ENCODE data around the gene WDR41. TPM values are rescaled to one million over a fixed set of nuclear protein-coding genes. Genes with fewer than 3 reads are reported as not detected.

Gene WDR41
- total and polyA plus RNA-seq, 9 of the 15 experiments (the other 6 are each of a cell fraction or from before 2014, with no cell fraction given) = 33.6 to 67.2 (median 55.5) TPM

- ATAC-seq (no peak), DNase-seq (ENCODE audit: extremely low read depth in 1 of 4, low spot score in 3 of 4) (no peak), FAIRE-seq (no peak)
- no peaks in the 10 kb centered on the region for H3K9me1 ChIP-seq (ENCODE audit: control insufficient read depth, insufficient read depth, low read length)
- CTCF ChIA-PET (ENCODE audit: low intra/inter-chr PET ratio) = no interaction called here
- in situ Hi-C loops (cut with MboI) = no loop called here
- intact Hi-C loops (cut with micrococcal nuclease) = no loop called here
- POLR2A ChIA-PET = interaction anchor here (0.6 to 0.9 kb wide), 2 partner anchors 11 to 16 kb away, joined by 3 read pairs; no protein-coding TSS in a partner anchor
- no peak overlapping the region for H3K27ac ChIP-seq (ENCODE audit: extremely low read depth, low read depth, low read length)
- no peak overlapping the region for H3K9ac ChIP-seq (ENCODE audit: insufficient read depth in 1 of 2, low read depth in 2 of 2, low read length in 2 of 2)
- H2AFZ ChIP-seq (ENCODE audit: low read depth, low read length) = no peak overlapping the region
- peaks cover 32% of the 10 kb centered on the region for H3K36me3 ChIP-seq (ENCODE audit: control insufficient read depth, insufficient read depth, low read length)
- 11% methylated on average over 1 of the region's 1 CpG for WGBS (ENCODE audit: insufficient coverage, low coverage, missing lambda C conversion rate)
- no peaks in the 10 kb centered on the region for H3K27me3 ChIP-seq (ENCODE audit: control insufficient read depth in 2 of 2, insufficient read depth in 2 of 2, low read length in 2 of 2)
- H3K4me3 ChIP-seq = no peak overlapping the region
- H3K9me3 ChIP-seq (replicated peaks; ENCODE audit: control insufficient read depth, insufficient read depth, low read depth, low read length) = no peaks in the 10 kb centered on the region
- H3K4me1 ChIP-seq (replicated peaks in 1 of 2; ENCODE audit: control insufficient read depth in 2 of 2, insufficient read depth in 2 of 2, low read length in 2 of 2) = peaks cover 9 to 17% of the 10 kb centered on the region in 2 experiments
- no peaks in the 10 kb centered on the region for H4K20me1 ChIP-seq (replicated peaks; ENCODE audit: control insufficient read depth, insufficient read depth, low read length)
- BruUV-seq (replicated peaks) = no TSS peak
- no peak for TF ChIP-seq ZC3H8 (IDR thresholded peaks at IDR 0.05)
- TF ChIP-seq, protein P1, sequence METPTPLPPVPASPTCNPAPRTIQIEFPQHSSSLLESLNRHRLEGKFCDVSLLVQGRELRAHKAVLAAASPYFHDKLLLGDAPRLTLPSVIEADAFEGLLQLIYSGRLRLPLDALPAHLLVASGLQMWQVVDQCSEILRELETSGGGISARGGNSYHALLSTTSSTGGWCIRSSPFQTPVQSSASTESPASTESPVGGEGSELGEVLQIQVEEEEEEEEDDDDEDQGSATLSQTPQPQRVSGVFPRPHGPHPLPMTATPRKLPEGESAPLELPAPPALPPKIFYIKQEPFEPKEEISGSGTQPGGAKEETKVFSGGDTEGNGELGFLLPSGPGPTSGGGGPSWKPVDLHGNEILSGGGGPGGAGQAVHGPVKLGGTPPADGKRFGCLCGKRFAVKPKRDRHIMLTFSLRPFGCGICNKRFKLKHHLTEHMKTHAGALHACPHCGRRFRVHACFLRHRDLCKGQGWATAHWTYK (CRISPR knock-in tag; IDR thresholded peaks at IDR 0.05) = 0 out of 2 replicates have a peak, but pooled peaks have one; percentile 24
- H3K79me2 ChIP-seq (ENCODE audit: control insufficient read depth, insufficient read depth, low read length) = no peaks in the 10 kb centered on the region
- H3K4me2 ChIP-seq (ENCODE audit: insufficient read depth, low read length) = no peak overlapping the region
Measured at GRCh38 chr5:77448831-77449230, 43.3 kb downstream of the WDR41 start.

DNA sequence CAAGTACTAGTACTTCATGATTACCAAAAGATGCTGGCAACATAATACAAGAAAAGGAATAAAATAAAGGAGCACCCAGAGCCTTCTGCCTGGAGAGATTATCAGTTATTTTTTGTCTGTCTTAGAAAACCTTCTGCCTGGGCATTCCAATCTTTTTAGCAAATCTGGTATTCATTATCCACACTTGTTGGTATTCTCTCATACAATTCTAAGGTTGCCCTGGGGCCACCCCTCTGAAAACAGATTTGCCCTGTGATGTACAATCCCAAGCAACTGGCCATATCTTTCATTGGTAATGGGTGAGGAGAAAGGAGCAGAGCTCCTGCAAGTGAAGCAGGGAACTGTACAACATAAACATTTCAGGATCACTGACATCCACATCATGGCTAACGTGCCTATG, 47.8 kb downstream of the WDR41 start:
- FAIRE-seq (no peak), ATAC-seq (no peak), DNase-seq (ENCODE audit: extremely low read depth in 1 of 4, low spot score in 3 of 4) (no peak)
- no peak overlapping the region for H2AFZ ChIP-seq (ENCODE audit: low read depth, low read length)
- H3K27me3 ChIP-seq (ENCODE audit: control insufficient read depth in 2 of 2, insufficient read depth in 2 of 2, low read length in 2 of 2) = no peaks in the 10 kb centered on the region
- no peak overlapping the region for H3K4me3 ChIP-seq
- no peaks in the 10 kb centered on the region for H3K79me2 ChIP-seq (ENCODE audit: control insufficient read depth, insufficient read depth, low read length)
- WGBS (ENCODE audit: insufficient coverage, low coverage, missing lambda C conversion rate) = 76% methylated on average over 1 of the region's 1 CpG
- H3K9me1 ChIP-seq (ENCODE audit: control insufficient read depth, insufficient read depth, low read length) = no peaks in the 10 kb centered on the region
- in situ Hi-C loops (cut with MboI) (no loop called here), intact Hi-C loops (cut with micrococcal nuclease) (no loop called here)
- peaks cover 18% of the 10 kb centered on the region; the same call in 2 of the 3 replicates for H3K36me3 ChIP-seq (ENCODE audit: control insufficient read depth, insufficient read depth, low read length)
- peaks cover 3 to 5% of the 10 kb centered on the region in 2 experiments for H3K4me1 ChIP-seq (replicated peaks in 1 of 2; ENCODE audit: control insufficient read depth in 2 of 2, insufficient read depth in 2 of 2, low read length in 2 of 2)
- CTCF ChIA-PET (ENCODE audit: low intra/inter-chr PET ratio) = no interaction called here
- no TSS peak for BruUV-seq (replicated peaks)
- no peaks in the 10 kb centered on the region for H3K9me3 ChIP-seq (replicated peaks; ENCODE audit: control insufficient read depth, insufficient read depth, low read depth, low read length)
- POLR2A ChIA-PET = no interaction called here
- no peak overlapping the region for H3K27ac ChIP-seq (ENCODE audit: extremely low read depth, low read depth, low read length)
- no peak overlapping the region for H3K4me2 ChIP-seq (ENCODE audit: insufficient read depth, low read length)
- TF ChIP-seq ZNF175 (CRISPR knock-in tag; IDR thresholded peaks at IDR 0.05; ENCODE audit: low read depth) = no peak
- TF ChIP-seq EWSR1 (IDR thresholded peaks at IDR 0.05; ENCODE audit: borderline replicate concordance, low read depth, partially characterized antibody) = no peak
- no peak overlapping the region for H3K9ac ChIP-seq (ENCODE audit: insufficient read depth in 1 of 2, low read depth in 2 of 2, low read length in 2 of 2)
- H4K20me1 ChIP-seq (replicated peaks; ENCODE audit: control insufficient read depth, insufficient read depth, low read length) = no peaks in the 10 kb centered on the region

All from K562 (cell line).